ENCODE data around the gene NAA60.

NAA60 gene

GRCh38 chr16:3511286-3512180 is 68.1 kb downstream of the NAA60 start:
- DNase-seq: no peak

GRCh38 chr16:3513892-3514583 is 70.6 kb downstream of the NAA60 start:
- no peak for DNase-seq

GRCh38 chr16:3514621-3515020 is 71.1 kb downstream of the NAA60 start:
- DNase-seq: no peak

- no peak for DNase-seq
These were observed 72.4 kb downstream of the NAA60 start for GRCh38 chr16:3515897-3516296.

- no peak for DNase-seq
These were observed 75.0 kb downstream of the NAA60 start for GRCh38 chr16:3518292-3518985.

GRCh38 chr16:3518986-3519348 is 75.5 kb downstream of the NAA60 start:
- no peak for DNase-seq

- no peak for DNase-seq
These were observed 76.1 kb downstream of the NAA60 start for GRCh38 chr16:3519581-3519980.

- no peak for DNase-seq
These were observed 76.9 kb downstream of the NAA60 start for GRCh38 chr16:3520413-3520812.

GRCh38 chr16:3520841-3521240 is 77.4 kb downstream of the NAA60 start:
- DNase-seq: no peak

GRCh38 chr16:3523281-3523680 is 79.8 kb downstream of the NAA60 start:
- DNase-seq: no peak

- no peak for DNase-seq
These were observed 82.5 kb downstream of the NAA60 start for GRCh38 chr16:3525951-3526350.

- peak; percentile 4 for DNase-seq
These were observed 83.8 kb downstream of the NAA60 start for GRCh38 chr16:3527216-3527829.

GRCh38 chr16:3528406-3528805 is 84.9 kb downstream of the NAA60 start:
- no peak for DNase-seq

- DNase-seq: no peak
These were observed 85.7 kb downstream of the NAA60 start for GRCh38 chr16:3529175-3529574.

GRCh38 chr16:3530371-3530914 is 87.0 kb downstream of the NAA60 start:
- DNase-seq: no peak

- DNase-seq: no peak
These were observed 89.3 kb downstream of the NAA60 start for GRCh38 chr16:3532741-3533140.

- DNase-seq: no peak
These were observed 90.6 kb downstream of the NAA60 start for GRCh38 chr16:3534126-3534525.

GRCh38 chr16:3536271-3536731 is 92.8 kb downstream of the NAA60 start:
- DNase-seq: no peak
